ENCODE results near the gene AUP1. TPM values are rescaled to one million over a fixed set of nuclear protein-coding genes. Genes with fewer than 3 reads are reported as not detected.

AUP1 gene
- total and polyA plus RNA-seq, 2 experiments from 2014 or later = 98.7 to 105 TPM

DNA sequence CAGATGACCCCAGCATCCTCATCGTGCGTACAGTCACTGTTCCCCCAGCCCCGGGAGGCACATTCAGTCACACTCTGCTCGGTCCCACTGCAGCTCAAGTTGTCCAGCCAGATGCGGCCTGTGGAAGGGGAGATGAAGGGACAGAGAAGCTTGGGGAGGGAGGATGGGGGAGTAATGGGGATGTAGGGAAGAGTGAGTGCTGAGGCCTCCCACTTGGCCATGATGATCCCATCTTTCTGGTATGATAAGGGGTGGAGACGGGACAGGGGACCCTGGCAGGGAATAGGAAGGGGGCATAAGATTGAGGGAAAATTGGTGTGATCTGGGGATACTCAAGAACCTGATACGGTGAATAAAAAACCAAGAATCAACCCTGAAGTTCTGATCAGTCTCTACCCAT is 20.7 kb upstream of the AUP1 start:
- Mint-ChIP-seq H3K4me3 (peak overlapping the region; percentile 82), H3K4me1 (peaks cover 26% of the 10 kb centered on the region), H3K9me3 (peaks cover 3% of the 10 kb centered on the region; the same call in 1 of the 3 replicates), H3K27ac (no peak overlapping the region), H3K36me3 (ENCODE audit: low read depth) (peaks cover 6% of the 10 kb centered on the region; the same call in 1 of the 3 replicates), H3K27me3 (ENCODE audit: insufficient read depth, low read depth, poor library complexity) (peaks cover 67% of the 10 kb centered on the region)
- no peaks in the 10 kb centered on the region for H3K9me2 ChIP-seq (ENCODE audit: insufficient read depth)
- no peak overlapping the region for H2AFZ ChIP-seq
- H3K4me2 ChIP-seq = peak overlapping the region; percentile 87
- peaks cover 9% of the 10 kb centered on the region for H3F3A ChIP-seq (replicated peaks; ENCODE audit: low read depth)
- H3K36me3 ChIP-seq (ENCODE audit: insufficient read depth) = no peaks in the 10 kb centered on the region
- H3K4me3 ChIP-seq = peak overlapping the region; percentile 84
- H3K79me2 ChIP-seq (replicated peaks; ENCODE audit: insufficient read depth) = peaks cover 5% of the 10 kb centered on the region; the same call in 1 of the 2 replicates
- ATAC-seq = no peak
- H4K20me1 ChIP-seq (replicated peaks; ENCODE audit: insufficient read depth) = peaks cover 4% of the 10 kb centered on the region; the same call in 1 of the 2 replicates
- peaks cover 22% of the 10 kb centered on the region for H3K4me1 ChIP-seq (ENCODE audit: insufficient read depth)
- H3K27me3 ChIP-seq (ENCODE audit: insufficient read depth) = peaks cover 92% of the 10 kb centered on the region
- no peak for DNase-seq (ENCODE audit: low spot score)
- no peak for TF ChIP-seq STAT1 (IDR thresholded peaks at IDR 0.05; ENCODE audit: unreplicated experiment)
- TF ChIP-seq, protein P1, sequence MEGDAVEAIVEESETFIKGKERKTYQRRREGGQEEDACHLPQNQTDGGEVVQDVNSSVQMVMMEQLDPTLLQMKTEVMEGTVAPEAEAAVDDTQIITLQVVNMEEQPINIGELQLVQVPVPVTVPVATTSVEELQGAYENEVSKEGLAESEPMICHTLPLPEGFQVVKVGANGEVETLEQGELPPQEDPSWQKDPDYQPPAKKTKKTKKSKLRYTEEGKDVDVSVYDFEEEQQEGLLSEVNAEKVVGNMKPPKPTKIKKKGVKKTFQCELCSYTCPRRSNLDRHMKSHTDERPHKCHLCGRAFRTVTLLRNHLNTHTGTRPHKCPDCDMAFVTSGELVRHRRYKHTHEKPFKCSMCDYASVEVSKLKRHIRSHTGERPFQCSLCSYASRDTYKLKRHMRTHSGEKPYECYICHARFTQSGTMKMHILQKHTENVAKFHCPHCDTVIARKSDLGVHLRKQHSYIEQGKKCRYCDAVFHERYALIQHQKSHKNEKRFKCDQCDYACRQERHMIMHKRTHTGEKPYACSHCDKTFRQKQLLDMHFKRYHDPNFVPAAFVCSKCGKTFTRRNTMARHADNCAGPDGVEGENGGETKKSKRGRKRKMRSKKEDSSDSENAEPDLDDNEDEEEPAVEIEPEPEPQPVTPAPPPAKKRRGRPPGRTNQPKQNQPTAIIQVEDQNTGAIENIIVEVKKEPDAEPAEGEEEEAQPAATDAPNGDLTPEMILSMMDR (conservative IDR thresholded peaks at IDR 0.05; ENCODE audit: low read depth in 2 of 2) = no peak
- no peak for TF ChIP-seq EZH2 (IDR thresholded peaks at IDR 0.05; ENCODE audit: low read depth, unreplicated experiment)
- no peak for TF ChIP-seq CREB1 (CRISPR knock-in tag; IDR thresholded peaks at IDR 0.05; ENCODE audit: low read depth)
- H3K27ac ChIP-seq (ENCODE audit: low read depth) = no peak overlapping the region

DNA sequence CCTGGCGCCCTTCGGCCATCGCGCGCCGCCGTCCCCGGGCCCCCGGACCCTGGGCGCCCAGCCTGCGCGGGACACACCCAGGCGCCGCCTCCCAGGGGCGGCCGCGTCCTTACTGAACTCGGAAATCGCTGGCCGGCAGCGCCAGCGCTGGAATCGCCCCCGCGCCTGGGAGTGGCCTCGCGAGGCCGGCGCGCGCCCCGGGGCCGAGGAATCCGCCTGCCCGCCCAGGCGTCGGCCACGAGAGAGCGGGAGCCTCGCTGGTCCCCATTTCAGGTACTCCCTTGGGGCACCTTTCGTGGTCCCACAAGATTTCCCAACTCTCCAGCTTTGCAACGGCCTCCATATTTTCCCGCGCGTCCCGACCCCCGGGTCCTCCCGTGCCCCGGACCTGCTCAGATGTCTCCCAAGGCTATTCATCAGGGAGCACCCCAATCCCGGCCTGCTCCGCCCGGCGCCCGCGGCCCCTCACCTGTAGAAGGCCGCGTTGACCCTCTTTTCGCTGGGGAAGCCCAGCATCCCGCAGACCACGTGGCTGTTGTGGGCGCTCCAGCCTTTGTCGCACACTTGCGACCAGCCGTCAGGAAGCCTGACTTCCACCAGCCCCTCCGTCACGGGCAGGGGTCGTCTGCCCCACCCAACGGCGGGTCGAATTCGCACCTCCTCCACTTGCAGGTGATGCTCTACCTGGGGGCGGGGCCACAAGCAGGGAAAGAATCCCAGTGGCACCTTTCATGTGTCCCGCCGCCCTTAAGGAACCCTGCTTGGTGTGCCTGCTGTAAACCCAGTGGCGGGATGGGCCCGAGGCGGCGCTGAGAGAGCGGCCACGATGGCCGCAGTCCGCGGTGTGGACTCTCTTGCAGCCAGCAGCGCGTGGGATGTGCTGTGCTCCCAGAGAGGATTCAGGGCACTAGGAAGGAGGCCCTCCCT is 19.7 kb upstream of the AUP1 start:
- Mint-ChIP-seq H3K27ac (no peak overlapping the region), H3K9me3 (peaks cover 3% of the 10 kb centered on the region; the same call in 1 of the 3 replicates), H3K4me3 (peak overlapping the region; percentile 82), H3K4me1 (peaks cover 26% of the 10 kb centered on the region), H3K27me3 (ENCODE audit: insufficient read depth, low read depth, poor library complexity) (peaks cover 60% of the 10 kb centered on the region), H3K36me3 (ENCODE audit: low read depth) (peaks cover 6% of the 10 kb centered on the region; the same call in 1 of the 3 replicates)
- H3K27me3 ChIP-seq (ENCODE audit: insufficient read depth) = peaks cover 91% of the 10 kb centered on the region
- peak; percentile 88 for DNase-seq (ENCODE audit: low spot score)
- H3K27ac ChIP-seq (ENCODE audit: low read depth) = no peak overlapping the region
- H2AFZ ChIP-seq = peak overlapping the region; percentile 99
- peaks cover 4% of the 10 kb centered on the region; the same call in 1 of the 2 replicates for H4K20me1 ChIP-seq (replicated peaks; ENCODE audit: insufficient read depth)
- no peaks in the 10 kb centered on the region for H3K36me3 ChIP-seq (ENCODE audit: insufficient read depth)
- ATAC-seq = peak; percentile 67
- peak overlapping the region; percentile 84 for H3K4me3 ChIP-seq
- peaks cover 22% of the 10 kb centered on the region for H3K4me1 ChIP-seq (ENCODE audit: insufficient read depth)
- peaks cover 9% of the 10 kb centered on the region for H3F3A ChIP-seq (replicated peaks; ENCODE audit: low read depth)
- H3K9me2 ChIP-seq (ENCODE audit: insufficient read depth) = no peaks in the 10 kb centered on the region
- peak overlapping the region; percentile 87 for H3K4me2 ChIP-seq
- peaks cover 5% of the 10 kb centered on the region; the same call in 1 of the 2 replicates for H3K79me2 ChIP-seq (replicated peaks; ENCODE audit: insufficient read depth)
- TF ChIP-seq, protein P1 (conservative IDR thresholded peaks at IDR 0.05; ENCODE audit: low read depth in 2 of 2) = no peak
- TF ChIP-seq, protein P2, sequence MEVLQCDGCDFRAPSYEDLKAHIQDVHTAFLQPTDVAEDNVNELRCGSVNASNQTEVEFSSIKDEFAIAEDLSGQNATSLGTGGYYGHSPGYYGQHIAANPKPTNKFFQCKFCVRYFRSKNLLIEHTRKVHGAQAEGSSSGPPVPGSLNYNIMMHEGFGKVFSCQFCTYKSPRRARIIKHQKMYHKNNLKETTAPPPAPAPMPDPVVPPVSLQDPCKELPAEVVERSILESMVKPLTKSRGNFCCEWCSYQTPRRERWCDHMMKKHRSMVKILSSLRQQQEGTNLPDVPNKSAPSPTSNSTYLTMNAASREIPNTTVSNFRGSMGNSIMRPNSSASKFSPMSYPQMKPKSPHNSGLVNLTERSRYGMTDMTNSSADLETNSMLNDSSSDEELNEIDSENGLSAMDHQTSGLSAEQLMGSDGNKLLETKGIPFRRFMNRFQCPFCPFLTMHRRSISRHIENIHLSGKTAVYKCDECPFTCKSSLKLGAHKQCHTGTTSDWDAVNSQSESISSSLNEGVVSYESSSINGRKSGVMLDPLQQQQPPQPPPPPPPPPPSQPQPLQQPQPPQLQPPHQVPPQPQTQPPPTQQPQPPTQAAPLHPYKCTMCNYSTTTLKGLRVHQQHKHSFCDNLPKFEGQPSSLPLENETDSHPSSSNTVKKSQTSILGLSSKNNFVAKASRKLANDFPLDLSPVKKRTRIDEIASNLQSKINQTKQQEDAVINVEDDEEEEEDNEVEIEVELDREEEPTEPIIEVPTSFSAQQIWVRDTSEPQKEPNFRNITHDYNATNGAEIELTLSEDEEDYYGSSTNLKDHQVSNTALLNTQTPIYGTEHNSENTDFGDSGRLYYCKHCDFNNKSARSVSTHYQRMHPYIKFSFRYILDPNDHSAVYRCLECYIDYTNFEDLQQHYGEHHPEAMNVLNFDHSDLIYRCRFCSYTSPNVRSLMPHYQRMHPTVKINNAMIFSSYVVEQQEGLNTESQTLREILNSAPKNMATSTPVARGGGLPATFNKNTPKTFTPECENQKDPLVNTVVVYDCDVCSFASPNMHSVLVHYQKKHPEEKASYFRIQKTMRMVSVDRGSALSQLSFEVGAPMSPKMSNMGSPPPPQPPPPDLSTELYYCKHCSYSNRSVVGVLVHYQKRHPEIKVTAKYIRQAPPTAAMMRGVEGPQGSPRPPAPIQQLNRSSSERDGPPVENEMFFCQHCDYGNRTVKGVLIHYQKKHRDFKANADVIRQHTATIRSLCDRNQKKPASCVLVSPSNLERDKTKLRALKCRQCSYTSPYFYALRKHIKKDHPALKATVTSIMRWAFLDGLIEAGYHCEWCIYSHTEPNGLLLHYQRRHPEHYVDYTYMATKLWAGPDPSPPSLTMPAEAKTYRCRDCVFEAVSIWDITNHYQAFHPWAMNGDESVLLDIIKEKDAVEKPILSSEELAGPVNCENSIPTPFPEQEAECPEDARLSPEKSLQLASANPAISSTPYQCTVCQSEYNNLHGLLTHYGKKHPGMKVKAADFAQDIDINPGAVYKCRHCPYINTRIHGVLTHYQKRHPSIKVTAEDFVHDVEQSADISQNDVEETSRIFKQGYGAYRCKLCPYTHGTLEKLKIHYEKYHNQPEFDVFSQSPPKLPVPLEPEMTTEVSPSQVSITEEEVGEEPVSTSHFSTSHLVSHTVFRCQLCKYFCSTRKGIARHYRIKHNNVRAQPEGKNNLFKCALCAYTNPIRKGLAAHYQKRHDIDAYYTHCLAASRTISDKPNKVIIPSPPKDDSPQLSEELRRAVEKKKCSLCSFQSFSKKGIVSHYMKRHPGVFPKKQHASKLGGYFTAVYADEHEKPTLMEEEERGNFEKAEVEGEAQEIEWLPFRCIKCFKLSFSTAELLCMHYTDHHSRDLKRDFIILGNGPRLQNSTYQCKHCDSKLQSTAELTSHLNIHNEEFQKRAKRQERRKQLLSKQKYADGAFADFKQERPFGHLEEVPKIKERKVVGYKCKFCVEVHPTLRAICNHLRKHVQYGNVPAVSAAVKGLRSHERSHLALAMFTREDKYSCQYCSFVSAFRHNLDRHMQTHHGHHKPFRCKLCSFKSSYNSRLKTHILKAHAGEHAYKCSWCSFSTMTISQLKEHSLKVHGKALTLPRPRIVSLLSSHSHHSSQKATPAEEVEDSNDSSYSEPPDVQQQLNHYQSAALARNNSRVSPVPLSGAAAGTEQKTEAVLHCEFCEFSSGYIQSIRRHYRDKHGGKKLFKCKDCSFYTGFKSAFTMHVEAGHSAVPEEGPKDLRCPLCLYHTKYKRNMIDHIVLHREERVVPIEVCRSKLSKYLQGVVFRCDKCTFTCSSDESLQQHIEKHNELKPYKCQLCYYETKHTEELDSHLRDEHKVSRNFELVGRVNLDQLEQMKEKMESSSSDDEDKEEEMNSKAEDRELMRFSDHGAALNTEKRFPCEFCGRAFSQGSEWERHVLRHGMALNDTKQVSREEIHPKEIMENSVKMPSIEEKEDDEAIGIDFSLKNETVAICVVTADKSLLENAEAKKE (CRISPR knock-in tag; IDR thresholded peaks at IDR 0.05) = no peak
- TF ChIP-seq CREB1 (CRISPR knock-in tag; IDR thresholded peaks at IDR 0.05; ENCODE audit: low read depth) = 0 out of 2 replicates have a peak, but pooled peaks have one; percentile 30
- TF ChIP-seq STAT1 (IDR thresholded peaks at IDR 0.05; ENCODE audit: unreplicated experiment) = no peak
- no peak for TF ChIP-seq NANOG (IDR thresholded peaks at IDR 0.05; ENCODE audit: borderline replicate concordance)
- no peak for TF ChIP-seq ZNF331 (CRISPR knock-in tag; IDR thresholded peaks at IDR 0.05; ENCODE audit: low read depth)
- TF ChIP-seq JUNB (IDR thresholded peaks at IDR 0.05; ENCODE audit: unreplicated experiment) = no peak
